ENCODE data around the gene LITAFD.

DNA sequence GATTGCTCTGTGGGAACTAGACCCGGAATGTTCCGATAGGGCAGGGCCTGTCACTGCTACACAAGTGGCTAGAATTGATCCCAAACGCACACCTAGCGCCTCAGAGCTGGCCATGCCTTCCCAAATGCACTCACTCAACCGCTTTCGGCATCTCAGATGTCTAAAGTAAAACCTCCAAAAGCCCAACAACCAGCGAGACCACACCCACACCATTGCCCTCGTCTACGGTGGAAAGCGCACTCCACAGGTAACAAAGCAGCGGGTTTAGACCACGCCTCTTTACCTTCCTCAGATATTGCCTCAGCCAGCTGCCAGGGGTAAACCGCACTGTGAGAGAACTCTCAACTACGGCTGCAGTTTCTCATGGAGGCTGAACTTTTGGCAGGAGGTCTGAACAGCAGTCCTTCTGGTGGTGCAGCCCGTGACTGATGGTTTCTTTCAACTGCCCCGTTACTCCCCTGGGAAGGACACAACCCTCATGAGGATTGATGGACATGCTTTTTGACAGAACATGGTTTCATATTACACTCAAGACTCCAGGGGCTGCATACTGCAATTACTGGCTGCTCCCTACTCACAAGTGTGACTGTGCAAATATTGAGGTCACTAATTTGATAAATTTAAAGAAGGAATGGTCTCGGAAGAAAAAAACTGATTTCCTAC is 47.1 kb downstream of the LITAFD start:
- TF ChIP-seq, protein P1, sequence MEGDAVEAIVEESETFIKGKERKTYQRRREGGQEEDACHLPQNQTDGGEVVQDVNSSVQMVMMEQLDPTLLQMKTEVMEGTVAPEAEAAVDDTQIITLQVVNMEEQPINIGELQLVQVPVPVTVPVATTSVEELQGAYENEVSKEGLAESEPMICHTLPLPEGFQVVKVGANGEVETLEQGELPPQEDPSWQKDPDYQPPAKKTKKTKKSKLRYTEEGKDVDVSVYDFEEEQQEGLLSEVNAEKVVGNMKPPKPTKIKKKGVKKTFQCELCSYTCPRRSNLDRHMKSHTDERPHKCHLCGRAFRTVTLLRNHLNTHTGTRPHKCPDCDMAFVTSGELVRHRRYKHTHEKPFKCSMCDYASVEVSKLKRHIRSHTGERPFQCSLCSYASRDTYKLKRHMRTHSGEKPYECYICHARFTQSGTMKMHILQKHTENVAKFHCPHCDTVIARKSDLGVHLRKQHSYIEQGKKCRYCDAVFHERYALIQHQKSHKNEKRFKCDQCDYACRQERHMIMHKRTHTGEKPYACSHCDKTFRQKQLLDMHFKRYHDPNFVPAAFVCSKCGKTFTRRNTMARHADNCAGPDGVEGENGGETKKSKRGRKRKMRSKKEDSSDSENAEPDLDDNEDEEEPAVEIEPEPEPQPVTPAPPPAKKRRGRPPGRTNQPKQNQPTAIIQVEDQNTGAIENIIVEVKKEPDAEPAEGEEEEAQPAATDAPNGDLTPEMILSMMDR (IDR thresholded peaks at IDR 0.05), result no peak
- no peak for TF ChIP-seq EP300 (IDR thresholded peaks at IDR 0.05)

Data from tibial nerve (tissue), 4 donors.